Ishikawa (cell line): Measurements from ENCODE around the gene DAB1.

ENCODE experiments used
- CEBPB ChIP-seq: IDR thresholded peaks from 2 replicates; pipeline ENCODE4 v1.6.1; 2012
- CREB1 ChIP-seq: IDR thresholded peaks from 2 replicates; pipeline ENCODE4 v1.6.1; 2012; ENCODE audit warnings: low read depth
- EGR1 ChIP-seq: IDR thresholded peaks from 2 replicates; pipeline ENCODE4 v1.6.1; 2012
- EP300 ChIP-seq: IDR thresholded peaks from 2 replicates; pipeline ENCODE4 v1.6.1; 2012; ENCODE audit warnings: borderline replicate concordance
- FOXM1 ChIP-seq: IDR thresholded peaks from 2 replicates; pipeline ENCODE4 v1.6.1; 2012; ENCODE audit warnings: low read depth, borderline replicate concordance
- NFIC ChIP-seq: IDR thresholded peaks from 2 replicates; pipeline ENCODE4 v1.6.1; 2012
- RAD21 ChIP-seq: IDR thresholded peaks from 2 replicates; pipeline ENCODE4 v1.6.1; 2012; ENCODE audit warnings: low read depth
- TAF1 ChIP-seq: IDR thresholded peaks from 2 replicates; pipeline ENCODE4 v1.6.1; 2012; ENCODE audit warnings: low read depth, mild to moderate bottlenecking
- TCF12 ChIP-seq: IDR thresholded peaks from 2 replicates; pipeline ENCODE4 v1.6.1; 2012; ENCODE audit warnings: low read depth
- TEAD4 ChIP-seq: IDR thresholded peaks from 2 replicates; pipeline ENCODE4 v1.6.1; 2012
- YY1 ChIP-seq: IDR thresholded peaks from 2 replicates; pipeline ENCODE4 v1.6.1; 2012; ENCODE audit warnings: low read depth
- ZBTB7A ChIP-seq: IDR thresholded peaks from 2 replicates; pipeline ENCODE4 v1.6.1; 2012; ENCODE audit warnings: low read depth
- TF ChIP-seq, protein P1 (sequence below): IDR thresholded peaks from 2 replicates; pipeline ENCODE4 v1.6.1; 2012
- TF ChIP-seq, protein P2 (sequence below): IDR thresholded peaks from 2 replicates; pipeline ENCODE4 v1.6.1; 2012; ENCODE audit warnings: low read depth, mild to moderate bottlenecking
- TF ChIP-seq, protein P3 (sequence below): IDR thresholded peaks from 2 replicates; pipeline ENCODE4 v1.6.1; 2012

DAB1 gene

DNA sequence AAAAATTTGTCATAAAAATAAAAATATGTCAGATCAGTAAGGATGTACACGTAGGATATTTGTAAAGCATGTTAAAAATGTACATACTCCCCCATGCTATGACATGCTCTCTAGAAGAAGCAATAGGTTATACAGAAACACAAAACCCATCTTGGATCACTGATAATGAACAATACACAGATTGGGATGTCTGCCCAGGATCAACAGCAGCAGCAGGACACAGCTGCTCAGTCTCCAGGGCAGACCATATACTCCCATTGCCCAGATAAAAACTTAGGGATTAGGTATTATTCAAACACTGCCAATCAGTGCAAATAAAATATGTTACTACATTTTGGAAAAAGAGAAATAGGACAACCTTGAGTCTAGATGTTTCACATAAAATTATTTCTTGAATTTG, 39.0 kb downstream of the DAB1 start:
- TF ChIP-seq TCF12 (no peak), TEAD4 (no peak), EGR1 (no peak), CEBPB (no peak), FOXM1 (no peak)
- TF ChIP-seq, protein P1, sequence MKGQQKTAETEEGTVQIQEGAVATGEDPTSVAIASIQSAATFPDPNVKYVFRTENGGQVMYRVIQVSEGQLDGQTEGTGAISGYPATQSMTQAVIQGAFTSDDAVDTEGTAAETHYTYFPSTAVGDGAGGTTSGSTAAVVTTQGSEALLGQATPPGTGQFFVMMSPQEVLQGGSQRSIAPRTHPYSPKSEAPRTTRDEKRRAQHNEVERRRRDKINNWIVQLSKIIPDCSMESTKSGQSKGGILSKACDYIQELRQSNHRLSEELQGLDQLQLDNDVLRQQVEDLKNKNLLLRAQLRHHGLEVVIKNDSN = no peak
- TF ChIP-seq, protein P2, sequence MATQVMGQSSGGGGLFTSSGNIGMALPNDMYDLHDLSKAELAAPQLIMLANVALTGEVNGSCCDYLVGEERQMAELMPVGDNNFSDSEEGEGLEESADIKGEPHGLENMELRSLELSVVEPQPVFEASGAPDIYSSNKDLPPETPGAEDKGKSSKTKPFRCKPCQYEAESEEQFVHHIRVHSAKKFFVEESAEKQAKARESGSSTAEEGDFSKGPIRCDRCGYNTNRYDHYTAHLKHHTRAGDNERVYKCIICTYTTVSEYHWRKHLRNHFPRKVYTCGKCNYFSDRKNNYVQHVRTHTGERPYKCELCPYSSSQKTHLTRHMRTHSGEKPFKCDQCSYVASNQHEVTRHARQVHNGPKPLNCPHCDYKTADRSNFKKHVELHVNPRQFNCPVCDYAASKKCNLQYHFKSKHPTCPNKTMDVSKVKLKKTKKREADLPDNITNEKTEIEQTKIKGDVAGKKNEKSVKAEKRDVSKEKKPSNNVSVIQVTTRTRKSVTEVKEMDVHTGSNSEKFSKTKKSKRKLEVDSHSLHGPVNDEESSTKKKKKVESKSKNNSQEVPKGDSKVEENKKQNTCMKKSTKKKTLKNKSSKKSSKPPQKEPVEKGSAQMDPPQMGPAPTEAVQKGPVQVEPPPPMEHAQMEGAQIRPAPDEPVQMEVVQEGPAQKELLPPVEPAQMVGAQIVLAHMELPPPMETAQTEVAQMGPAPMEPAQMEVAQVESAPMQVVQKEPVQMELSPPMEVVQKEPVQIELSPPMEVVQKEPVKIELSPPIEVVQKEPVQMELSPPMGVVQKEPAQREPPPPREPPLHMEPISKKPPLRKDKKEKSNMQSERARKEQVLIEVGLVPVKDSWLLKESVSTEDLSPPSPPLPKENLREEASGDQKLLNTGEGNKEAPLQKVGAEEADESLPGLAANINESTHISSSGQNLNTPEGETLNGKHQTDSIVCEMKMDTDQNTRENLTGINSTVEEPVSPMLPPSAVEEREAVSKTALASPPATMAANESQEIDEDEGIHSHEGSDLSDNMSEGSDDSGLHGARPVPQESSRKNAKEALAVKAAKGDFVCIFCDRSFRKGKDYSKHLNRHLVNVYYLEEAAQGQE = no peak

DNA sequence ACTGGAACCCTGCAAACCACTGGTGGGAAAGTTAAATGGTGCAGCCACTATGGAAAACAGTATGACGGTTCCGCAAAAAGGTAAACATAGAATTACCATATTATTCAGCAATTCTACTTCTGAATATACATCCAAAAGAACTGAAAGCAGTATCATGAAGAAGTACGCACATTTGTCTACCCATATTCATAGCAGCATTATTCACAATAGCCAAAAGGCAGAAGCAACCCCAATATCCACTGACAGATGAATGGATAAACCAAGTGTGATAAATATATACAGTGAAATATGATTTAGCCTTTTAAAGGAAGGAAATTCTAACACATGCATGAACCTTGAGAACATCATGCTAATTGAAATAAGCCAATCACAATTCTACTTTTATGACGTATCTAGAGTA, 39.6 kb downstream of the DAB1 start:
- TF ChIP-seq, protein P3, sequence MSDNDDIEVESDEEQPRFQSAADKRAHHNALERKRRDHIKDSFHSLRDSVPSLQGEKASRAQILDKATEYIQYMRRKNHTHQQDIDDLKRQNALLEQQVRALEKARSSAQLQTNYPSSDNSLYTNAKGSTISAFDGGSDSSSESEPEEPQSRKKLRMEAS = no peak
- no peak for TF ChIP-seq ZBTB7A
- no peak for TF ChIP-seq FOXM1
- TF ChIP-seq RAD21 = no peak
- no peak for TF ChIP-seq TCF12
- TF ChIP-seq, protein P2 = no peak
- no peak for TF ChIP-seq TAF1
- TF ChIP-seq, protein P1 = no peak

DNA sequence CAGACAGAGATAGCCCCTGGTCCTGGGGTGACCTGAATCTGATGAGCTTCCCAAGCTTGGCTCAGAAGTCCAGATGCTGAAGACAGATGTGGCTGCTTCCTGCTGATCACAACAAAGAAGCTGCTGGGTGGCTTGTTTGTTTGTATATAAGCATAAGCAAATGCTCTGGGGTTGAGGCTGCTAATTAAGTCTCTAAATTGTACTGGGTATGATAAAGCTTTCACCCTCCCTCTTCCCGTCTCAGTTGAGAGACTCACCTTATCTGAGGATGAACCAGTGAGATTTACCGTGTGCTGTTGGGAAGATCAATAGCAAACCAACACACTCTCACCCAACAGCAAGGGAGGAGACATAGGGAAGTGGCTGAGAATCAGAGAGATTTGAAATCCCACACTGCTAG, 42.0 kb downstream of the DAB1 start:
- TF ChIP-seq EGR1 = no peak
- no peak for TF ChIP-seq TAF1
- TF ChIP-seq, protein P2 = no peak
- no peak for TF ChIP-seq EP300
- TF ChIP-seq, protein P3 = no peak

DNA sequence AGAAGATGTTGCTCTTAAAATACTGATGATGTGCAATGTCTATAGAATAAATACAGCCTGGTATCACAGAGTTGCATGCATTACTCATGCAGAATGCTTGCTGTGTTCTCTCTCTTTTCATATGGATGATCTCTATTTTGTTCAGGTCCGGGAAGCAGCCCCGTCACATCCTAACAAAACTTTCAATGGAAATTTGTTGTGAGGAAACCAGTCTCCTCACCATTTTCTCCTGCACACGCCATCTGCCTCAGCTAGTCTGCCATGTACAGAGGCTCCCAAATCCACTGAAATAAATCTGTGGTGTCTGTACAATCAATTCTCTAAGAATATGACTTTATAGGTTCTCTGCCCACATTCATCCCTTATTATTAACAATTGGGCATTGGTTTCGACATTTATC, 42.4 kb downstream of the DAB1 start:
- TF ChIP-seq, protein P1 = no peak
- TF ChIP-seq CEBPB (no peak), TCF12 (no peak), CREB1 (no peak), YY1 (no peak), TEAD4 (no peak), EP300 (no peak)
- TF ChIP-seq, protein P3 = no peak

DNA sequence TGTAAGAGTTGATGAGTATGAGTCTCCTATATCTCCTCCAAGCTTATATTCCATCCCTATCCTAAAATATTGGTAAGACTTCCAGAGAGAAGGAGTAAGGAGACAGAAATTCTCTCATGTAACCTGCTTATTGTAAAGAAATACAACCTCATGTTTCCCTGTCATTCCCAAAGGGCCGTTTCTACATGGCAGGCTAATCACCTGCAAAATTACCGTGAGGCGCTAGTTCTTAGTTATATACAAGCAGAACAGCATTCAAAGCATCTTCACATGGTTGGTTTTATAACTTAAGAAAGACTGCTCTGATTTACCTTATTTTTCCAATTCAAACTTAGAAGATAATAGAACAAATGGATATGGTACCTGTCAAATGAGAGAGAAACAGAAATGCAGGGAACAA, 42.9 kb downstream of the DAB1 start:
- no peak for TF ChIP-seq TCF12
- TF ChIP-seq EP300 = no peak
- no peak for TF ChIP-seq CREB1
- TF ChIP-seq ZBTB7A = no peak
- TF ChIP-seq RAD21 = no peak
- no peak for TF ChIP-seq NFIC
- no peak for TF ChIP-seq TEAD4
- no peak for TF ChIP-seq EGR1
- TF ChIP-seq FOXM1 = no peak
- TF ChIP-seq, protein P2 = no peak
- TF ChIP-seq, protein P3 = no peak
- no peak for TF ChIP-seq YY1
- no peak for TF ChIP-seq TAF1
- no peak for TF ChIP-seq CEBPB
- TF ChIP-seq, protein P1 = no peak
